ENCODE measurements around the gene CATSPERD.
"Not testable (repeated sequence)": the region's sequence is repeated elsewhere in the genome, so short reads cannot be mapped to it uniquely, and the experiment has no call there.

Gene CATSPERD

GRCh38 chr19:5697022-5697889 lies 23.2 kb upstream of the CATSPERD start:
- Histone ChIP-seq H3K27ac (ENCODE audit: poor library complexity, severe bottlenecking) (no peak overlapping the region), H3K4me3 (ENCODE audit: severe bottlenecking) (no peak overlapping the region), H3K4me1 (ENCODE audit: insufficient read depth, poor library complexity, severe bottlenecking) (no peaks in the 10 kb centered on the region), H3K36me3 (ENCODE audit: low read depth) (peaks cover 81% of the 10 kb centered on the region), H3K27me3 (ENCODE audit: insufficient read depth, poor library complexity, severe bottlenecking) (no peaks in the 10 kb centered on the region), H3K9me3 (ENCODE audit: severe bottlenecking) (no peaks in the 10 kb centered on the region)
- peak; percentile 2; the same call in 1 of the 3 replicates for ATAC-seq (ENCODE audit: low read depth)
- no peak for TF ChIP-seq CTCF (IDR thresholded peaks at IDR 0.05; ENCODE audit: poor library complexity, severe bottlenecking)
- DNase-seq (ENCODE audit: low spot score), result no peak

DNA sequence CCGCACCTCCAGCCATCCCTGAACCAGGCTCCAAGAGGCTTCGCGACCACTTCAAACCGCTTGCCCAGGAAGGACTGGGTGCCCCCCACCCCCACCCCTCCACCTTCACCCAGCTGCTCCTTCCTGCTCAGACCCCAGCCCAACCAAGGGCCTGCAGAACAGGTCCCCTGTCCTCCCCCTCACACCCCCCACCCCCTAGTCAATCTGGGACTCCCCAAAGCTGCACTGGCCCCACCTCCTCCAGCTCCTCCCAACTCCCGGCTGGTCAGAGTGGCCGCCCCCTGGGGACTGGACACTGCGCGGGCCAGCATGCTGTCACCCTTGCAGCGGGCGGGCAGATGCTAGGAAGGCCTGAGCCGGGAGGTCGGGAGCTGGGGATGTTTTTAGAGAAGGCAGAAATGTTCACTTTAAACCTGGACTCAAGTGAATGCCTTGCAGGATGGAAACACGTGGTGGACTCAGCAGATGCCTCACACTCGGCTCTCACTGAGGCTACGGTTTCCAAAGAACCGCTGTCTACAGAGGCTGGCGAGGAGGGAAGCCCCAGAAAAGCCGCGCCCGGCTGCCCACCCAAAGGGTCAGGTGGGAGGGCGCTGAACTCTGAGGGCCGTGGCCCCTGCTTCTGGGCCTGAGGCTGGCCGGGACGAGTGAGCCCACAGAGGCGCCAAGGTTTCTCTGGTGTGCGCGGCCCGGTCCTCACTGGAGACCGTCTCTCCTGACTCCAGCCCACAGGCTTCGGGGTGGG lies 22.4 kb upstream of the CATSPERD start:
- DNase-seq (ENCODE audit: low spot score) (no peak), ATAC-seq (ENCODE audit: low read depth) (no peak)
- H3K9me3 ChIP-seq (ENCODE audit: severe bottlenecking), result no peaks in the 10 kb centered on the region
- no peaks in the 10 kb centered on the region for H3K27me3 ChIP-seq (ENCODE audit: insufficient read depth, poor library complexity, severe bottlenecking)
- H3K4me1 ChIP-seq (ENCODE audit: insufficient read depth, poor library complexity, severe bottlenecking), result no peaks in the 10 kb centered on the region
- H3K4me3 ChIP-seq (ENCODE audit: severe bottlenecking), result no peak overlapping the region
- H3K36me3 ChIP-seq (ENCODE audit: low read depth), result peaks cover 74% of the 10 kb centered on the region
- H3K27ac ChIP-seq (ENCODE audit: poor library complexity, severe bottlenecking), result no peak overlapping the region
- TF ChIP-seq CTCF (IDR thresholded peaks at IDR 0.05; ENCODE audit: poor library complexity, severe bottlenecking), result no peak

GRCh38 chr19:5698635-5699422 lies 21.6 kb upstream of the CATSPERD start:
- H3K4me3 ChIP-seq (ENCODE audit: severe bottlenecking), result no peak overlapping the region
- no peak overlapping the region for H3K27ac ChIP-seq (ENCODE audit: poor library complexity, severe bottlenecking)
- no peak for TF ChIP-seq CTCF (IDR thresholded peaks at IDR 0.05; ENCODE audit: poor library complexity, severe bottlenecking)
- no peak for DNase-seq (ENCODE audit: low spot score)
- H3K9me3 ChIP-seq (ENCODE audit: severe bottlenecking), result no peaks in the 10 kb centered on the region
- no peak for ATAC-seq (ENCODE audit: low read depth)
- peaks cover 74% of the 10 kb centered on the region for H3K36me3 ChIP-seq (ENCODE audit: low read depth)
- H3K27me3 ChIP-seq (ENCODE audit: insufficient read depth, poor library complexity, severe bottlenecking), result no peaks in the 10 kb centered on the region
- H3K4me1 ChIP-seq (ENCODE audit: insufficient read depth, poor library complexity, severe bottlenecking), result no peaks in the 10 kb centered on the region

DNA sequence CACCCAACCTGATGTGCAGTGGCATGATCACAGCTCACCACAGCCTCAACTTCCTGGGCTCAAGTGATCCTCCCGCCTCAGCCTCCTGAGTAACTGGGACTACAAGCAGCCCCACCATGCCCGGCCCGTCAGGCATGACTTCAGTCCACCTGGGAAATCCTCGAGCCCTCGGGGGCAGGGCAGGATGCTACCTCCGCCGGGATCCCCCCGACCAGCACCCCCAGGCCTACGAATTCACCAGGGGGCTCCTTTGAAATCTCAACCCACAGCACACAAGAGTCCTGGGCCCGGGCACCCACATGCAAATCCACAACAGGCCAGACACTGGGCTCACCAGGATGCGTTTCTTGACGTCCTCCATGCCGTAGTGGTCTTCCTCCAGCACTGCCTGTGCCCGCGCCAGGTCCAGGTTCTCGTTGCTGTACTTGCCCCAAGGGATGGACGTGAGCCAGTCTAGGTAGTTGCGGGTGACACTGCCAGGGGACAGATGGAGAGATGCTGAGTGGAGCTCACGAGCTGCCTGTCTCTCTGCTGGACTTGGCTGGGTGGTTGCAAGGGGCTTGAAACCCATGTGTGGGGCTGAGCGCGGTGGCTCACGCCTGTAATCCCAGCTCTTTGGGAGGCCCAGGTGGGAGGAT lies 19.9 kb upstream of the CATSPERD start:
- Histone ChIP-seq H3K9me3 (ENCODE audit: severe bottlenecking) (no peaks in the 10 kb centered on the region), H3K27me3 (ENCODE audit: insufficient read depth, poor library complexity, severe bottlenecking) (no peaks in the 10 kb centered on the region), H3K4me1 (ENCODE audit: insufficient read depth, poor library complexity, severe bottlenecking) (no peaks in the 10 kb centered on the region), H3K27ac (ENCODE audit: poor library complexity, severe bottlenecking) (no peak overlapping the region), H3K36me3 (ENCODE audit: low read depth) (peaks cover 74% of the 10 kb centered on the region), H3K4me3 (ENCODE audit: severe bottlenecking) (no peak overlapping the region)
- no peak for TF ChIP-seq CTCF (IDR thresholded peaks at IDR 0.05; ENCODE audit: poor library complexity, severe bottlenecking)
- ATAC-seq (ENCODE audit: low read depth), result no peak
- DNase-seq (ENCODE audit: low spot score), result no peak

GRCh38 chr19:5702053-5702410 lies 18.4 kb upstream of the CATSPERD start:
- H3K9me3 ChIP-seq (ENCODE audit: severe bottlenecking); H3K4me1 ChIP-seq (ENCODE audit: insufficient read depth, poor library complexity, severe bottlenecking); ATAC-seq (ENCODE audit: low read depth); H3K27ac ChIP-seq (ENCODE audit: poor library complexity, severe bottlenecking); H3K4me3 ChIP-seq (ENCODE audit: severe bottlenecking); H3K27me3 ChIP-seq (ENCODE audit: insufficient read depth, poor library complexity, severe bottlenecking); DNase-seq (ENCODE audit: low spot score): not testable (repeated sequence)
- H3K36me3 ChIP-seq (ENCODE audit: low read depth), result peaks cover 74% of the 10 kb centered on the region
